Loucy (cell line): ENCODE data around the gene NEUROD1.

ENCODE experiments used
- CTCF ChIP-seq: fragments of 200-600 bp; sonication (generic); conservative IDR thresholded peaks from 2 replicates; pipeline ENCODE4 v1.5.1; 2014; ENCODE audit warnings: mild to moderate bottlenecking, antibody characterized with exemption, low read length
- EZH2phosphoT487 ChIP-seq: fragments of 200-600 bp; IDR thresholded peaks from 2 replicates; pipeline ENCODE4 v1.6.1; 2018; ENCODE audit warnings: antibody characterized with exemption, mild to moderate bottlenecking, moderate library complexity, borderline replicate concordance

- TF ChIP-seq CTCF (no peak), EZH2phosphoT487 (no peak)
Measured at GRCh38 chr2:181680937-181681811, 857 bp upstream of the NEUROD1 start.
